ENCODE data around the gene NEB. TPM values are rescaled to one million over a fixed set of nuclear protein-coding genes. Genes with fewer than 3 reads are reported as not detected.

NEB gene
- total RNA-seq, 4 donors from 2014 or later = 0.60 to 7.0 (median 1.4) TPM

- TF ChIP-seq EP300 (IDR thresholded peaks at IDR 0.05; ENCODE audit: low read depth) (no peak), CTCF (IDR thresholded peaks at IDR 0.05) (no peak), POLR2A (IDR thresholded peaks at IDR 0.05) (no peak), POLR2AphosphoS5 (IDR thresholded peaks at IDR 0.05) (no peak)
- H3K4me3 ChIP-seq = no peak overlapping the region
- no peaks in the 10 kb centered on the region for H3K4me1 ChIP-seq
- intact Hi-C loops (cut with DNase I; ENCODE audit: low total_unique reads) (no loop called here), in situ Hi-C loops (cut with MboI; ENCODE audit: low pct_ligation_motif_present in 1 of 4, low pct_unique_long_range_greater_than_20kb in 1 of 4, low sequenced_read_pairs in 3 of 4) (no loop called here)
- H3K27ac ChIP-seq = no peak overlapping the region
- H3K36me3 ChIP-seq = no peaks in the 10 kb centered on the region
- no peak for DNase-seq
- no peaks in the 10 kb centered on the region for H3K27me3 ChIP-seq
- no peaks in the 10 kb centered on the region for H3K9me3 ChIP-seq
Measured at GRCh38 chr2:151556121-151556520, 178.2 kb downstream of the NEB start.

- intact Hi-C loops (cut with DNase I; ENCODE audit: low total_unique reads) = no loop called here
- H3K4me1 ChIP-seq = no peaks in the 10 kb centered on the region
- in situ Hi-C loops (cut with MboI; ENCODE audit: low pct_ligation_motif_present in 1 of 4, low pct_unique_long_range_greater_than_20kb in 1 of 4, low sequenced_read_pairs in 3 of 4) = no loop called here
- no peak for DNase-seq
- H3K36me3 ChIP-seq = no peaks in the 10 kb centered on the region
- H3K4me3 ChIP-seq = no peak overlapping the region
- TF ChIP-seq CTCF (IDR thresholded peaks at IDR 0.05) = no peak
- TF ChIP-seq EP300 (IDR thresholded peaks at IDR 0.05; ENCODE audit: low read depth) = no peak
- TF ChIP-seq POLR2AphosphoS5 (IDR thresholded peaks at IDR 0.05) = no peak
- TF ChIP-seq POLR2A (IDR thresholded peaks at IDR 0.05) = no peak
- 60 to 79% methylated on average over 2 to 5 of the region's 5 CpGs for WGBS, 2 donors (ENCODE audit: low coverage in 1 of 2)
- no peaks in the 10 kb centered on the region for H3K9me3 ChIP-seq
- H3K27me3 ChIP-seq = no peaks in the 10 kb centered on the region
- H3K27ac ChIP-seq = no peak overlapping the region
Measured at GRCh38 chr2:151552287-151552686, 182.0 kb downstream of the NEB start.

DNA sequence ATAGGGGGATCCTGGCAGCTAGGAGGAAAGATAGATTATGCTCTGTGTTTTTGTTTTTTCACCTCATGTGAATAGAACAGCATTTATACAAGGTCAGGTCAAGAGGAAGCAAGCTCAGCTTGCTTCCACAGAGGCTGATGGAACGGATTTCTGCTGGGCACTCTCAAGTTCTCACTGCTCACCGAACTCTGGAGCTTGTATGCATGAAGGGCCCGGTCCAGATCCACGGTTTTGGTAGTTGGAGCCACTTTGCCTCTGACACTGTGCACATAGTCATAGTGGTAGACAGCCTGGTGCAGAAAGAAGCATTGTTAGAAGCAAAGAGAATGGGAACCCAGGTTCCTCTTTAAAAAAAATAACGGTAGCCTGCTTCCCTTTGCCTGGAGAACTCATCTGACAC is 182.7 kb downstream of the NEB start:
- Histone ChIP-seq H3K36me3 (no peaks in the 10 kb centered on the region), H3K27ac (no peak overlapping the region), H3K27me3 (no peaks in the 10 kb centered on the region), H3K9me3 (no peaks in the 10 kb centered on the region), H3K4me1 (no peaks in the 10 kb centered on the region), H3K4me3 (no peak overlapping the region)
- 70 to 76% methylated on average over 2 to 5 of the region's 5 CpGs for WGBS, 2 donors (ENCODE audit: low coverage in 1 of 2)
- intact Hi-C loops (cut with DNase I; ENCODE audit: low total_unique reads) (loop anchor here (2.0 kb wide), 1 partner anchor 31 kb away; no protein-coding TSS in a partner anchor), in situ Hi-C loops (cut with MboI; ENCODE audit: low pct_ligation_motif_present in 1 of 4, low pct_unique_long_range_greater_than_20kb in 1 of 4, low sequenced_read_pairs in 3 of 4) (no loop called here)
- TF ChIP-seq POLR2A (IDR thresholded peaks at IDR 0.05) = no peak
- no peak for TF ChIP-seq EP300 (IDR thresholded peaks at IDR 0.05; ENCODE audit: low read depth)
- TF ChIP-seq POLR2AphosphoS5 (IDR thresholded peaks at IDR 0.05) = no peak
- no peak for TF ChIP-seq CTCF (IDR thresholded peaks at IDR 0.05)
- no peak for DNase-seq

- H3K9me3 ChIP-seq = no peaks in the 10 kb centered on the region
- H3K4me1 ChIP-seq = no peaks in the 10 kb centered on the region
- in situ Hi-C loops (cut with MboI; ENCODE audit: low pct_ligation_motif_present in 1 of 4, low pct_unique_long_range_greater_than_20kb in 1 of 4, low sequenced_read_pairs in 3 of 4) = no loop called here
- no peak for DNase-seq
- H3K36me3 ChIP-seq = no peaks in the 10 kb centered on the region
- intact Hi-C loops (cut with DNase I; ENCODE audit: low total_unique reads) = no loop called here
- WGBS, 2 donors (ENCODE audit: low coverage in 1 of 2) = 78 to 80% methylated on average over 1 to 2 of the region's 2 CpGs
- no peak overlapping the region for H3K27ac ChIP-seq
- no peak overlapping the region for H3K4me3 ChIP-seq
- TF ChIP-seq POLR2A (IDR thresholded peaks at IDR 0.05) (no peak), CTCF (IDR thresholded peaks at IDR 0.05) (no peak), POLR2AphosphoS5 (IDR thresholded peaks at IDR 0.05) (no peak), EP300 (IDR thresholded peaks at IDR 0.05; ENCODE audit: low read depth) (no peak)
- H3K27me3 ChIP-seq = no peaks in the 10 kb centered on the region
Measured at GRCh38 chr2:151549191-151549590, 185.1 kb downstream of the NEB start.

Data from transverse colon (tissue), 4 donors.